Astrocyte of the cerebellum (primary cell): ENCODE data around the gene GSE1.

Source experiments
- DNase-seq: peaks from one replicate; pipeline ENCODE4 v3.0.0-alpha.2; 2011; ENCODE audit warnings: low read depth
- H3K4me3 ChIP-seq: 2 replicates; pipeline ENCODE4 v1.5.1; 2011; ENCODE audit warnings: mild to moderate bottlenecking, low read depth, low read length, moderate library complexity
- in situ Hi-C: cut with HindIII; loops from 2 replicates; pipeline ENCODE4 v1.10.0; 2017; ENCODE audit warnings: low sequenced_read_pairs
- TF ChIP-seq, protein P1 (sequence below): IDR thresholded peaks from 2 replicates; pipeline ENCODE4 v1.5.1; 2012; ENCODE audit warnings: low read length, low read depth, moderate library complexity, mild to moderate bottlenecking; ENCODE audit errors: missing control alignments

Gene GSE1

DNA sequence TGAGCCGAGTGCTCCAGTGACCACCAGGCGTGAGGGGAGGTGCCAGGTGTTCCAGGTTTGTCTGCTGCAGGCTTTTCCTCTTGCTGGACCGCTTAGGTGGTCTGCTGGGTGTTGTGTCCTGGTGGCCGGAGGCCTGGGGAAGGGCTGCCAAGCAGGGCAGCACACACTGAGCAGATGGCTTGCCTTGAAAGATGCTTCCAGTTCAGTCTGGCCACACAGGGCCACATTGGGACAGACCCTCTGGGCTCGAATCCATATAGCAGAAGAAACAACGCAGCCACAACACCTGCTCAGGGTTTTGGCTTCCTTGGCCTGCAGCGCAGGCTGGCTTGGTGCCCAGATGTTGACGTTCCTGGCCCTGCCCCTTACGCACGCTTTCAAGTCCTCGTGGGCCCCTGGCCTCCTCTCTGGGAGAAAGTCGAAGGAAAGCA, 50.8 kb downstream of the GSE1 start:
- DNase-seq = no peak
- H3K4me3 ChIP-seq = no peak overlapping the region
- TF ChIP-seq, protein P1, sequence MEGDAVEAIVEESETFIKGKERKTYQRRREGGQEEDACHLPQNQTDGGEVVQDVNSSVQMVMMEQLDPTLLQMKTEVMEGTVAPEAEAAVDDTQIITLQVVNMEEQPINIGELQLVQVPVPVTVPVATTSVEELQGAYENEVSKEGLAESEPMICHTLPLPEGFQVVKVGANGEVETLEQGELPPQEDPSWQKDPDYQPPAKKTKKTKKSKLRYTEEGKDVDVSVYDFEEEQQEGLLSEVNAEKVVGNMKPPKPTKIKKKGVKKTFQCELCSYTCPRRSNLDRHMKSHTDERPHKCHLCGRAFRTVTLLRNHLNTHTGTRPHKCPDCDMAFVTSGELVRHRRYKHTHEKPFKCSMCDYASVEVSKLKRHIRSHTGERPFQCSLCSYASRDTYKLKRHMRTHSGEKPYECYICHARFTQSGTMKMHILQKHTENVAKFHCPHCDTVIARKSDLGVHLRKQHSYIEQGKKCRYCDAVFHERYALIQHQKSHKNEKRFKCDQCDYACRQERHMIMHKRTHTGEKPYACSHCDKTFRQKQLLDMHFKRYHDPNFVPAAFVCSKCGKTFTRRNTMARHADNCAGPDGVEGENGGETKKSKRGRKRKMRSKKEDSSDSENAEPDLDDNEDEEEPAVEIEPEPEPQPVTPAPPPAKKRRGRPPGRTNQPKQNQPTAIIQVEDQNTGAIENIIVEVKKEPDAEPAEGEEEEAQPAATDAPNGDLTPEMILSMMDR = no peak
- in situ Hi-C loops = no loop called here

DNA sequence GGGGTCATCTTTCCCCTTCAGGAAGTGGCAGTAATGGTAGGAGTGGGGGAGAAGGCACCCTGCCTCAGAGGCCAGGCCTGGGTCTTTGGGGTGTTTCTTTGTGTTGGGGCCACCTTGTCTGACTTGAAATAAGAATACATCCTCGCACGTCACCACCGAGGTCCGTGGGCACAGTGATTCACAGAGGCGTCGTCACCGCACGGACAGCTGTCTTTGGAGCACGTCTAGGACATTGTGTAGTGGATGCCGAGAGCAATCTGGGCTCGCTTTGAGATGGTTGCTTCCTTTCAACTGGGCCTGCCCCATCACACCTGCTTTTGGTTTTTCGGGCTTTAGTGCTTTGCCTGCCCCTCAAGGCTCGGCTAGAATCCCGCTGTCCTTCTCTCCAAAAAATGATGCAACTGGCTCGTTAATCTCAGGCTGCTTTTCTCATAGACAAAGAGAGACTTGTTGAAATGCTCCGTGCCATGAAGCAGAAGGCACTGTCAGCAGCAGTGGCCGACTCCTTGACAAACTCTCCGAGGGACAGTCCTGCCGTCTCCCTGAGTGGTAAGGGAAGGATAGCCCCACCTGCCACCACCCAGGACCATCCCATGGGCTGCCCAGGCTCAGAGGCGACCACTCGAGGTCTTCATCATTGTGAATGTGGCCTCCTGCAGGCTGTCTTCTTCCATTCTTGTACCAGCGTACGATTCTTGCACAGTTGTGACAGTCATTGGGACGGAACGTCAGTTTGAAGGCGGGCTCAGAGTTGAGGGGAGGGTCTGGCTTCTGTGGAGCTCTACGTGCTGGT, 51.7 kb downstream of the GSE1 start:
- DNase-seq = no peak
- TF ChIP-seq, protein P1 = no peak
- no peak overlapping the region for H3K4me3 ChIP-seq
- in situ Hi-C loops = no loop called here

DNA sequence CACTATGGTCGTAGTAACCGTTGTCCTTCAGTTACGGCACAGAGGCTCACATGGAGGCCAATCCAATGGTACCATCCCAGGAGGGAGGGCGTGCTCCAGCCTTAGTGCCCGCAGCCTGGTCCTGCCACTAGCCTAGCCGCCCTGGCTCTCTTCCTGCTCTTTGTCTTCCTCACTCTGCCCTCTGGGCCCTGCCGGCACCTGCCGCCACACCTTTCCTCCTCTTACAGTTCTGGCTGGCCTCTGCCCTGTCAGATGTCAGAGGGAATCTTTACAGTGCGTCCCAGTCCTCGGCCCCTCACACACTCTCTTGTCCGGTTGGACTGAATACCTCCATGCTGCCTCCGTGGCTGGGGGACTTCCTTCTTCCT, 52.2 kb downstream of the GSE1 start:
- no peak overlapping the region for H3K4me3 ChIP-seq
- no peak for DNase-seq
- TF ChIP-seq, protein P1 = no peak
- in situ Hi-C loops = no loop called here

DNA sequence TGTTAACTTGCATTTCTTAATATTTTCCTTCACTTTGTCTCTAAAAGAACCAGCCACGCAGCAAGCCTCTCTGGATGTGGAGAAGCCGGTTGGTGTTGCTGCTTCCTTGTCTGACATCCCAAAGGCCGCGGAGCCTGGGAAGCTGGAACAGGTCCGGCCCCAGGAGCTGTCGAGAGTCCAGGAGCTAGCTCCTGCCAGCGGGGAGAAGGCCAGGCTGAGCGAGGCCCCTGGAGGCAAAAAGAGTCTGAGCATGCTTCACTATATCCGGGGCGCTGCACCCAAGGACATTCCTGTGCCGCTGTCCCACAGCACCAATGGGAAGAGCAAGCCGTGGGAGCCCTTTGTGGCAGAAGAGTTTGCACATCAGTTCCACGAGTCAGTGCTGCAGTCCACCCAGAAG, 52.8 kb downstream of the GSE1 start:
- in situ Hi-C loops = no loop called here
- TF ChIP-seq, protein P1 = no peak
- no peak for DNase-seq
- no peak overlapping the region for H3K4me3 ChIP-seq

DNA sequence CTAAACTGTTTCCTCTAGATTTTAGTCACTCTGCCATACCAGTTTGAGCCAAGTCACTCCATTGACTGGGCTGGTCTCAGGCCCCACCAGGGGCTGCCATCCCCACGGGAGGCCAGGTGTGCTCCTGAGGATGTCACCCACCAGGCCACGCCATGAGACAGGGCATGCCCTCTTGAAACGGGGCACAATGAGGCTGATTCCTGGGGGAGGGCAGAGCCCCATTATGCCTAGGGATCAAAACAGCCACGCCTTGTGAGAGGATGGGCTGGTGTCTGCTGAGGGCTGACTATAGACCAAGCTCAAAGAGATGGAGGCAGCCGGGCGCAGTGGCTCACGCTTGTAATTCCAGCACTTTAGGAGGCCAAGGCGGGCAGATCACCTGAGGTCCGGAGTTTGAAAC, 54.1 kb downstream of the GSE1 start:
- H3K4me3 ChIP-seq = no peak overlapping the region
- in situ Hi-C loops = no loop called here
- TF ChIP-seq, protein P1 = no peak

DNA sequence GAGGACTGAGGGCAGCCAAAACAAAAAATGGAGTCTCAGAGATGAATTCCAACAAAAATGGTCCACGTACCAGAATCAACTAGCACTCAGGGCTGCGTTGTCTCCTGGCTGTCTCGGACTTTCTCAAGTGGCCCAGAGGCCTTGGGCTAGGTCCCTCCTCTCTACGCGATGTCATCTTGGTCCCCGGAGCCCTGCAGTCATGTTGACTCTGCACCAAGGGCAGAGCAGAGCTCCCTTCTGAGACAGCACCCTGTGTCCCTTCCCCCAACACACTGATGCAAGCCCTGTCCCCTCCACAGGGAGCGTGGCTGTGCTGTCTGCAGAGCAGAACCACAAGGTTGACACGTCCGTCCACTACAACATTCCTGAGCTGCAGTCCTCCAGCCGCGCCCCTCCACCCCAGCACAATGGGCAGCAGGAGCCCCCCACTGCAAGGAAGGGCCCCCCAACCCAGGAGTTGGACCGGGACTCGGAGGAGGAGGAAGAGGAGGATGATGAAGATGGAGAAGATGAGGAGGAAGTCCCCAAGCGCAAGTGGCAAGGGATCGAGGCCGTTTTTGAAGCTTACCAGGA, 54.8 kb downstream of the GSE1 start:
- H3K4me3 ChIP-seq = no peak overlapping the region
- in situ Hi-C loops = no loop called here
- DNase-seq = no peak
- TF ChIP-seq, protein P1 = no peak

More for the DNA sequence above, 54.1 kb downstream of the GSE1 start:
- no peak for DNase-seq
